SJSA1 (cell line): ENCODE results near the gene PNCK. TPM values are rescaled to one million over a fixed set of nuclear protein-coding genes. Genes with fewer than 3 reads are reported as not detected.

Source experiments
- DNase-seq, 2 experiments: peaks; one replicate each; pipeline ENCODE4 v3.0.0-alpha.2; 2015 to 2020; ENCODE audit warnings: low spot score in 2 of 2, low read depth in 1 of 2
- H3K27ac ChIP-seq: fragments of 250-450 bp; sonication (Bioruptor Pico); 2 replicates; pipeline ENCODE4 v1.5.1; 2020; ENCODE audit warnings: mild to moderate bottlenecking, moderate library complexity
- H3K27me3 ChIP-seq: fragments of 250-450 bp; sonication (Bioruptor Pico); replicated peaks from 2 replicates; pipeline ENCODE4 v1.5.1; 2020; ENCODE audit warnings: mild to moderate bottlenecking, moderate library complexity
- H3K36me3 ChIP-seq: fragments of 250-450 bp; sonication (Bioruptor Pico); 2 replicates; pipeline ENCODE4 v1.5.1; 2020; ENCODE audit warnings: mild to moderate bottlenecking
- H3K4me1 ChIP-seq: fragments of 250-450 bp; sonication (Bioruptor Pico); replicated peaks from 2 replicates; pipeline ENCODE4 v1.6.1; 2021; ENCODE audit warnings: mild to moderate bottlenecking
- H3K4me3 ChIP-seq: fragments of 250-450 bp; sonication (Bioruptor Pico); 2 replicates; pipeline ENCODE4 v1.5.1; 2020; ENCODE audit warnings: mild to moderate bottlenecking
- H3K9me3 ChIP-seq: fragments of 250-450 bp; sonication (Bioruptor Pico); replicated peaks from 2 replicates; pipeline ENCODE4 v1.5.1; 2020; ENCODE audit warnings: mild to moderate bottlenecking
- total RNA-seq: library from RNA; depleted of rRNA; stranded (reverse); fragments of >200 nt; shearing (Covaris generic); gene quantifications from 2 replicates; pipeline ENCODE4 v1.2.3, GENCODE V29; 2014

Gene PNCK
- total RNA-seq, 1 experiment from 2014 or later = not detected

DNA sequence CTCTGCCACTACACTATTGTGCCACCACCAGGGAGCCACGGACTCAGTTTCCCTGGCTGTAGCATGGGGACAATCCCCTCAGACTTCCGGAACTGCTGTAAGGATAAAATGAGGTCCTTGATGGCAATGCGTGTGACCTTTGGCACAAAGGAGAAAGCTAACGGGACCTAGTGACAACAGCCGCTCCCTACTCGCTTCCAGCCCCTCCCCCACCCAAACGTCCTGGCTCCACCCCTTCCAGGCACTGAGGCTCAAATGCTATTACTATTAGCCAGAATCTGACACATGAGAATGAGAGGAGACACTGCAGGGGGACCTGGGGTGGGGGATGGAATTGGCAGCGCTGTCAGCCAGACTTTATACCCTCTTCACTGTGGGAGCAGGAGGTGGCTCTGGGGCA, 32.0 kb downstream of the PNCK start:
- Histone ChIP-seq H3K9me3 (no peaks in the 10 kb centered on the region), H3K36me3 (no peaks in the 10 kb centered on the region), H3K27me3 (peaks cover 19% of the 10 kb centered on the region), H3K4me3 (no peak overlapping the region), H3K4me1 (no peaks in the 10 kb centered on the region; the same call in 1 of the 2 replicates), H3K27ac (no peak overlapping the region)
- DNase-seq = no peak

DNA sequence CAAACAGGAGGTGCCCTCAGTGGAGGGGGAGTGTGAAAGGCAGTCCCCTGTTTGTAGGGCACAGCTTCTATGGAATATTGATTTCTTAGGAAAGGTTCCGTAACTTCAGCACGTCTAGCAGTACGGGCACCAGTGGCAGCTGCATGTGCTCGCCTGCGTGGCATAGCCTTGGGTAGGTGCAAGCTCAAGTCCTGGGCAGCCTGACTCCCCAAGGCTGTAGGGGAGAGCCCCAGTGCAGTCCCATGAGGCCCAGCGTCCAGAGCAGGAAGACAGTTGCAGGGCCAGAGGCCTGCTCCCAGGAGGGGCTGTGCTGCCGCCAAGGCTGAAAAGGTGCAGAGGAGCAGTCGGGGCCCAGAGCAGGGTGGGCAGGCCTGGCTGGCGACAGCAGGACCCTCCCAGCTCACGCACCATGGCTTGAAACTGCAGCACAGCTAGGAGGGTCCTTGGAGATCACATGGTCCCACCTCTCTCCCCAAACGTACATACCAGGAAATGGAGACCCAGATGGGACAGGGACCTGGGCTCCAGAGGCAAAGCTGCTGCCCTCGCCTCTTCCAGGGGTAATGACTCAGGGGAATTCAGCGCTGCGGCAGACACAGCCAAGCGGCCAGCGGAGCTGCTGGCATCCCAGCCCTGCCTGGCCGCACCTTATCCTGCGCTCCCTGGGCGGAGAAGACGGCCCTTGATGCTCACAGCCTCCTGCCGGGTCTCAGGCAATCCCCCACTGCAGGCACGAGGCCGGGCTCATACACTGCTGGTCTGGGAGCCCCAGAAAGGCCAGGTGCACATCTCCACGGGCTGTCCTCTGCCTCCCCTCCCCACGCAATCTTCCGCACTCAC, 32.7 kb downstream of the PNCK start:
- Histone ChIP-seq H3K4me1 (no peaks in the 10 kb centered on the region; the same call in 1 of the 2 replicates), H3K9me3 (no peaks in the 10 kb centered on the region), H3K27me3 (peaks cover 19% of the 10 kb centered on the region), H3K36me3 (no peaks in the 10 kb centered on the region), H3K27ac (no peak overlapping the region), H3K4me3 (no peak overlapping the region)
- no peak for DNase-seq

DNA sequence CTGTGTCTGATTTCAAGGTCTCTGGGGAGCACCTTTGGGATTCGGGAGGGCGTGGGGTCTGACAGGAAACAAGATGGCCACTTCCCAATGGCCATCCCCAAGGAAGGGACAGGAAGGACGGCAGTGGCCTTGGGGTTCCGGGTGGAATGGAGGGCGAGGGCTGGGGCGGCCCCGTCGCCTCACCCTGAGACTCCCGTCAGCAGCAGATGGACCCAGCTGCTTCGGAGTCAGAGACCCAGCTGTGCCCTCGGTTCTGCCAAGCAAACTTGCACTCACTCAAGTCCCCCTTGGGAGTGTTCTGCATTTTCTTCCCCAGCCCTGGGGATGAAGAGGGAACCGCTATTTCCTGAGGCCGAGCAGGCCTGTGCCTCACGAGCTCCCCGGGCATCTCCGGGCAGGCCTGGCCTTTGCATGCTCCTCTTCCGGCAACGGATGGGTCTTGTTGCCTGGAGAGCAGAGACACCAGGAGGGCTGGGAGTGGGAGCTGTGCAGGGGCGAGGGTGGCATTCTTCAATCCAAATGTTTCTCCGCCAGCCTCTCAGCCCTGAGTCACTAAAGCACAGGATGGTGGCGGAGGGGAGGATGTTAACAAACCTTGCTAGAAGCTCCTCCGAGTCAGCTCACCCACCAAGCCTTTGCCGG, 33.4 kb downstream of the PNCK start:
- no peak for DNase-seq
- no peaks in the 10 kb centered on the region; the same call in 1 of the 2 replicates for H3K4me1 ChIP-seq
- H3K27me3 ChIP-seq = peaks cover 16% of the 10 kb centered on the region
- H3K27ac ChIP-seq = no peak overlapping the region
- H3K36me3 ChIP-seq = no peaks in the 10 kb centered on the region
- no peak overlapping the region for H3K4me3 ChIP-seq
- no peaks in the 10 kb centered on the region for H3K9me3 ChIP-seq

- Histone ChIP-seq H3K4me3 (no peak overlapping the region), H3K36me3 (no peaks in the 10 kb centered on the region), H3K27ac (no peak overlapping the region), H3K27me3 (peaks cover 9% of the 10 kb centered on the region), H3K9me3 (no peaks in the 10 kb centered on the region), H3K4me1 (no peaks in the 10 kb centered on the region; the same call in 1 of the 2 replicates)
- DNase-seq = no peak
Observed at GRCh38 chrX:153639177-153640044, 34.2 kb downstream of the PNCK start.

DNA sequence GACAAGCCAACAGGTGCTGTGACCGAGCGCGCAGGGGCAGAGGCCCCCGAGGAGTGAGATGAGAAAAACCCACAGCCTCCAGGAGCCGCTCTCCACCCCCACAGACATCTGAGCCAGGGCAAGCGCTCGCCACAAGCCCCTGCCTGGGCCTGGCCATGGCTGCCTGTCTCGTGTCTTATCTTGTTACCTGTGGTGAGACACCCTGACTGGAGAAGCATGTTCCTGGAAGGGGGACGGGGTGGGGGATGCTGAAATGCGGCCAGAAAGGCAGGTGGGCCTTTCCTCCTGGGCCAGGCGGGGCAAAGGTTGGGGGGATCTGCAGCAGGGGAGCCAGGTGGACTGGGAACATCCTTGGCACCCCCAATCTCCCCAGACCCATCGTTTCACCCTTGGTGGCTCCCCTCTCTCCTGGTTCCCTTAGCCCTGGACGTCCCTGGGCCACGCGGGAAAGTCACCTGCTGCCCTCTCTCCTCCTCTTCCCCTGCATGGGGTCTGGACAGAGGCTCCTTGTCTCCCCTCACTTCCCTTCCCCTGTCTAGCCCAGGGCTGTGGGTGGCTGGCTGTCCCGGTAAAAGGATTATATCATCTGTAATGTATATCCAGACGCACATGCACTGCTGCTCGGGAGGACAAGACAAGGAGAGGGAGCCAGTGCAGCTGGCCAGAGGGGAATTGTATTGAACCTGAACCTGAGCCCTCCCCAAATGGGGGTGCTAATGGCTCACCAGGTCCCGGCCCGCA, 35.0 kb downstream of the PNCK start:
- Histone ChIP-seq H3K4me3 (no peak overlapping the region), H3K27ac (no peak overlapping the region), H3K9me3 (no peaks in the 10 kb centered on the region), H3K36me3 (no peaks in the 10 kb centered on the region), H3K4me1 (no peaks in the 10 kb centered on the region; the same call in 1 of the 2 replicates), H3K27me3 (peaks cover 5% of the 10 kb centered on the region)
- no peak for DNase-seq

GRCh38 chrX:153638041-153638371, 35.6 kb downstream of the PNCK start:
- Histone ChIP-seq H3K27me3 (no peaks in the 10 kb centered on the region), H3K36me3 (no peaks in the 10 kb centered on the region), H3K4me1 (no peaks in the 10 kb centered on the region), H3K4me3 (no peak overlapping the region), H3K27ac (no peak overlapping the region), H3K9me3 (no peaks in the 10 kb centered on the region)
- no peak for DNase-seq

DNA sequence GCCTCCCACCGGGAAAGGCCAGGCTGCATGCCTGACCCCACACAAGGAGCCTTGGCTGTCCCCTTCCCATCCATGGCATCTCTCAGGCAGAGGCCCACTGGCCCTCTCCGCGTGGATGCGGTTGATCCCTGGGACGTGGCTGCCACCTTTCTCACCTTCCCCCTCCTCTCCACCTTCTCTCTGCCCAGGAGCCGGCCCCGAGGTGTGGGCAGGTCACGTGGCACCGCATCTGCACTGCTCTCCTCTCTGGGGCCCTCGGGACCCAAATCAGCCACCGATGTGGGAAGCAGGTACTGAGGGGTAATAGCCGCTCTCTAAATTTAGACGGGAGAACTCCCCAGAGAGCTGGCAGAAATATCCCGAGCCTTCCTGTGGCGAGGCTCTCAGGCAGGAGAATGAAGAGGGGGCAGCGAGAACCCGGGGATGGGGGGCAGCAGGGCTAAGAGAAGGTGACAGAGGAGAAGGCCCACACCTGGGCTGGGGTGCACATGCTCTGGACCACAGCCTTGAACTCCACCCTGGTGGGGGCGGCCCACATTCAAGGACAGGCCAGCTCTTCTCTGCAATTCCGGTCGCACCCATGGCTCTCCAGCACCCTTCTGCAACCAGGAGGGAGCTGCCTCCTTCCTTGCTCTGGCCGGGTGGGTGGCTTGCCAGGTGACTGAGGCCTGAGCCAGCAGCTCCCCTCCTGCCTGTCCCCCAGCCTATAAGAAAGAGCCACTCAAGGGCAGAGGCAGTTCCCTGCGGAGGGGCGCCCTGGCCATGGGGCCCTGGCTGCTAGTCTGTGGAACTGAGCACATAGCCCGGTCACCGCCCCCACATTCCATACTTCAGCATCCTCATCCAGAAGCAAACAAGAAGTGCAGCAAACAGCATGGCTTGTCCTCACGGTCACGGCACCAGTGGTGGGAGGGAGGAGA, 36.2 kb downstream of the PNCK start:
- no peak for DNase-seq
- no peaks in the 10 kb centered on the region for H3K4me1 ChIP-seq
- no peaks in the 10 kb centered on the region for H3K36me3 ChIP-seq
- H3K27ac ChIP-seq = no peak overlapping the region
- no peaks in the 10 kb centered on the region for H3K27me3 ChIP-seq
- H3K4me3 ChIP-seq = no peak overlapping the region
- H3K9me3 ChIP-seq = no peaks in the 10 kb centered on the region

- DNase-seq = no peak
- Histone ChIP-seq H3K9me3 (no peaks in the 10 kb centered on the region), H3K36me3 (no peaks in the 10 kb centered on the region), H3K27me3 (no peaks in the 10 kb centered on the region), H3K4me3 (no peak overlapping the region), H3K27ac (no peak overlapping the region), H3K4me1 (no peaks in the 10 kb centered on the region)
Observed at GRCh38 chrX:153636716-153637115, 36.9 kb downstream of the PNCK start.

- no peak for DNase-seq
- Histone ChIP-seq H3K27me3 (no peaks in the 10 kb centered on the region), H3K36me3 (no peaks in the 10 kb centered on the region), H3K9me3 (no peaks in the 10 kb centered on the region), H3K4me1 (no peaks in the 10 kb centered on the region), H3K27ac (no peak overlapping the region), H3K4me3 (no peak overlapping the region)
Observed at GRCh38 chrX:153635788-153636668, 37.6 kb downstream of the PNCK start.

GRCh38 chrX:153635388-153635787, 38.2 kb downstream of the PNCK start:
- Histone ChIP-seq H3K27me3 (no peaks in the 10 kb centered on the region), H3K4me1 (no peaks in the 10 kb centered on the region), H3K36me3 (no peaks in the 10 kb centered on the region), H3K27ac (no peak overlapping the region), H3K9me3 (no peaks in the 10 kb centered on the region), H3K4me3 (no peak overlapping the region)
- DNase-seq = no peak

DNA sequence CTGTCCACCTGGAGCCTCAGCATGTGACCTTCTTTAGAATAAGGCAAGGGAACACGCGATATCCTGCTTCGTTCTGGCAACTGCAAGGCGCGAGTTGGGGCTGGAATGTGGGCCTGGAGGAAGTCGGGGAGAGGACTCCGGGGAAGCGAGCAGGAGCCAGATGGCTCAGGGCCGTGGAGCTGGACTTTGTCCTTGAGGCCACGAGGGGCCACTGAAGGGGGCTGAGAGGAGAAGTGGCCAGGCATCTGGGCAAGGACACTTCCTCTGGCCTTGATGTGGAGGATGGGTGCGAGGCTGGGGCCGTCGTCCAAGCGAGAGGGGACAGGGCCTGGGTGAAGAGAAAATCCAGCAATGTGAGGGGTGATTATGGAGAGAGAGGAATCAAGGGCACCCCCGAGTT, 38.8 kb downstream of the PNCK start:
- H3K27me3 ChIP-seq = no peaks in the 10 kb centered on the region
- no peak overlapping the region for H3K27ac ChIP-seq
- no peaks in the 10 kb centered on the region for H3K4me1 ChIP-seq
- no peak overlapping the region for H3K4me3 ChIP-seq
- H3K9me3 ChIP-seq = no peaks in the 10 kb centered on the region
- no peak for DNase-seq
- H3K36me3 ChIP-seq = no peaks in the 10 kb centered on the region

DNA sequence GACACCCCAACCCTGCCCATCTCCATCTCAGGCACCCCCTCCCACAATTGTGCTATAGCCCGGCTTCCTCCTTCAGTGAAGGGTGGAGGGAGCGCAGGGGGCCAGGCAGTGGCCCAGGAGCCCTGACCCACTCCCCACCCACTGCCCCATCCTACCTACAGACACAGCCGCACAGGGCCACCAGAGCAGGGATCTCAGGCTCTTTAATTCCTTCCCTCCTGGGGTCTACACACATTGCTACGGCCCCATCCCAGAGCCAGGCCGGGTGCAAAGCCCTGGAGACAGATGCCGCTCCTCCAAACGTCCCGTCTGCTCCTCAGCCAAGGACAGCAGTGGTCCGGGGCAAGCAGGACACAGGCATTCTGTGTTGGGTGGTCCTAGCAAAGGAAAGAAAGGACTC, 39.4 kb downstream of the PNCK start:
- H3K4me1 ChIP-seq = no peaks in the 10 kb centered on the region
- no peak overlapping the region for H3K27ac ChIP-seq
- no peaks in the 10 kb centered on the region for H3K27me3 ChIP-seq
- H3K9me3 ChIP-seq = no peaks in the 10 kb centered on the region
- H3K36me3 ChIP-seq = no peaks in the 10 kb centered on the region
- no peak overlapping the region for H3K4me3 ChIP-seq
- no peak for DNase-seq
